Measurements from ENCODE around the gene SAMD11.

Gene SAMD11

DNA sequence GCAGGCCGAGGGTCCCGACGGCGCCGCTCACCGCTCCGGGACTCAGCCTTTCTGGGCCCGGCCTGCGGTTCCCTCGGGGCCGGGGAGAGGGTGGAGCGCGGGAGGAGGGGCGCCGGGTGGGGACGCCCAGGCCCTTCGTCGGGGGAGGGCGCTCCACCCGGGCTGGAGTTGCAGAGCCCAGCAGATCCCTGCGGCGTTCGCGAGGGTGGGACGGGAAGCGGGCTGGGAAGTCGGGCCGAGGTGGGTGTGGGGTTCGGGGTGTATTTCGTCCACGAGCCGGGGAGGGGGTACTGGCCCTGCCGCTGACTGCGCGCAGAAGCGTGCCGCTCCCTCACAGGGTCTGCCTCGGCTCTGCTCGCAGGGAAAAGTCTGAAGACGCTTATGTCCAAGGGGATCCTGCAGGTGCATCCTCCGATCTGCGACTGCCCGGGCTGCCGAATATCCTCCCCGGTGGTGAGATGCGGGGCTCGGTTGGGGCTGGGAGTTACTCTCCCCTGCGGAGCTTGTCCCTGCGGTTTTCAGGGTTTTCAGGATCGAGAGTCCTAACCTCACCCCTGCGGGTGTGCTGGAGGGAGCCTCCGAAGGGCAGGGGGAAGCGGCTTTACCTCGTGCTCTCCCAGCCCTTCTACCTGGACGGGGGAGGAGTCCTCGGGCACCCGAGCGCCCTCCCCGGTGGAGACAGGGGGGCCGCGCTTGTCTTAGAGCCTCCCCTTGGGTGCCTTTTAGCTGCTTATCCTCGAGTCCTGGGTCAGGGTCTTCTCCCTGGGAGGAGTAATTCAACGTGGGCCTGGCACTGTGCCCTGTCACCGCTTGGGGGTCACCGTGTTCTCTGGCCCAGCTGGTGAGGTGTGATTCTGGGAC is 2.1 kb downstream of the SAMD11 start:
- TF ChIP-seq, protein P1, sequence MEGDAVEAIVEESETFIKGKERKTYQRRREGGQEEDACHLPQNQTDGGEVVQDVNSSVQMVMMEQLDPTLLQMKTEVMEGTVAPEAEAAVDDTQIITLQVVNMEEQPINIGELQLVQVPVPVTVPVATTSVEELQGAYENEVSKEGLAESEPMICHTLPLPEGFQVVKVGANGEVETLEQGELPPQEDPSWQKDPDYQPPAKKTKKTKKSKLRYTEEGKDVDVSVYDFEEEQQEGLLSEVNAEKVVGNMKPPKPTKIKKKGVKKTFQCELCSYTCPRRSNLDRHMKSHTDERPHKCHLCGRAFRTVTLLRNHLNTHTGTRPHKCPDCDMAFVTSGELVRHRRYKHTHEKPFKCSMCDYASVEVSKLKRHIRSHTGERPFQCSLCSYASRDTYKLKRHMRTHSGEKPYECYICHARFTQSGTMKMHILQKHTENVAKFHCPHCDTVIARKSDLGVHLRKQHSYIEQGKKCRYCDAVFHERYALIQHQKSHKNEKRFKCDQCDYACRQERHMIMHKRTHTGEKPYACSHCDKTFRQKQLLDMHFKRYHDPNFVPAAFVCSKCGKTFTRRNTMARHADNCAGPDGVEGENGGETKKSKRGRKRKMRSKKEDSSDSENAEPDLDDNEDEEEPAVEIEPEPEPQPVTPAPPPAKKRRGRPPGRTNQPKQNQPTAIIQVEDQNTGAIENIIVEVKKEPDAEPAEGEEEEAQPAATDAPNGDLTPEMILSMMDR (IDR thresholded peaks at IDR 0.05; ENCODE audit: low read depth, low read length, missing control alignments), result no peak
- no peak for DNase-seq (ENCODE audit: low read depth)
- in situ Hi-C loops (cut with HindIII; ENCODE audit: low sequenced_read_pairs), result no loop called here
- peak overlapping the region; percentile 59 for H3K4me3 ChIP-seq (ENCODE audit: low read depth, low read length)

DNA sequence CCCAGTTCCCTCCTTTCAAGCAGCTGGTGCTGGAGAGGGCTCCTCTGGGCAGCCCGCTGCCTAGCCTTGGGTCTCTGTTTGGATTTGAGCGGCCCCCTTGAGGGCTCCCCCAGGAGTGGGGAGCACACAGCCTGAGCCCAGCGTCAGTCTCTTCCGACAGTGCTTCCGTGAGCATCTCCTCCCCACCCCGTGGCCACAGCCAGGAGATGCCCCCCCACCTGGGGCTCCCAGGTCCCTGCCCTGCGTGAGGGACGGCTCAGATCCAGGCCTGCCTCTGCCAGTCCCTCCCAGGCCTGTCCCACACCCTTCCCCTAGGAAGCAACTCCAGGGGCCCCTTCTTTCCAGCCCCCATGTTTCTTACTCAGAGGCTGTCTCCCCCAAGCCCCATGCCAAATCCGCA is 3.5 kb downstream of the SAMD11 start:
- in situ Hi-C loops (cut with HindIII; ENCODE audit: low sequenced_read_pairs), result no loop called here
- DNase-seq (ENCODE audit: low read depth), result no peak
- TF ChIP-seq, protein P1 (IDR thresholded peaks at IDR 0.05; ENCODE audit: low read depth, low read length, missing control alignments), result no peak
- no peak overlapping the region for H3K4me3 ChIP-seq (ENCODE audit: low read depth, low read length)

- in situ Hi-C loops (cut with HindIII; ENCODE audit: low sequenced_read_pairs), result no loop called here
- no peak for DNase-seq (ENCODE audit: low read depth)
- TF ChIP-seq, protein P1 (IDR thresholded peaks at IDR 0.05; ENCODE audit: low read depth, low read length, missing control alignments), result no peak
- no peak overlapping the region for H3K4me3 ChIP-seq (ENCODE audit: low read depth, low read length)
Observed at GRCh38 chr1:927748-928147, 4.0 kb downstream of the SAMD11 start.

- H3K4me3 ChIP-seq (ENCODE audit: low read depth, low read length), result no peak overlapping the region
- DNase-seq (ENCODE audit: low read depth), result no peak
- in situ Hi-C loops (cut with HindIII; ENCODE audit: low sequenced_read_pairs), result no loop called here
- TF ChIP-seq, protein P1 (IDR thresholded peaks at IDR 0.05; ENCODE audit: low read depth, low read length, missing control alignments), result no peak
Observed at GRCh38 chr1:928825-929661, 5.3 kb downstream of the SAMD11 start.

GRCh38 chr1:929712-930632 is 6.2 kb downstream of the SAMD11 start:
- TF ChIP-seq, protein P1 (IDR thresholded peaks at IDR 0.05; ENCODE audit: low read depth, low read length, missing control alignments), result no peak
- no peak for DNase-seq (ENCODE audit: low read depth)
- in situ Hi-C loops (cut with HindIII; ENCODE audit: low sequenced_read_pairs), result no loop called here
- H3K4me3 ChIP-seq (ENCODE audit: low read depth, low read length), result no peak overlapping the region
